NB4 (cell line): ENCODE measurements around the gene RFX4.
"Not testable (repeated sequence)": the region's sequence is repeated elsewhere in the genome, so short reads cannot be mapped to it uniquely, and the experiment has no call there.

ENCODE experiments used
- DNase-seq: peaks from one replicate; pipeline ENCODE4 v3.0.0; 2010; ENCODE audit warnings: low read depth
- H3K4me3 ChIP-seq: one replicate; pipeline ENCODE4 v1.5.1; 2011; ENCODE audit warnings: mild to moderate bottlenecking, low read depth, low read length, moderate library complexity
- MYC ChIP-seq: IDR thresholded peaks from 2 replicates; pipeline ENCODE4 v1.6.1; 2011; ENCODE audit warnings: low read depth, low read length
- POLR2A ChIP-seq: IDR thresholded peaks from 2 replicates; pipeline ENCODE4 v1.6.1; 2011; ENCODE audit warnings: mild to moderate bottlenecking; ENCODE audit not compliant: insufficient read length; ENCODE audit errors: extremely low read depth
- TF ChIP-seq, protein P1 (sequence below): IDR thresholded peaks from 2 replicates; pipeline ENCODE4 v1.6.1; 2011; ENCODE audit warnings: low read depth, low read length
- TF ChIP-seq, protein P2 (sequence below): IDR thresholded peaks from one replicate; pipeline ENCODE4 v1.5.1; 2012; ENCODE audit warnings: low read depth, low read length

The RFX4 gene

DNA sequence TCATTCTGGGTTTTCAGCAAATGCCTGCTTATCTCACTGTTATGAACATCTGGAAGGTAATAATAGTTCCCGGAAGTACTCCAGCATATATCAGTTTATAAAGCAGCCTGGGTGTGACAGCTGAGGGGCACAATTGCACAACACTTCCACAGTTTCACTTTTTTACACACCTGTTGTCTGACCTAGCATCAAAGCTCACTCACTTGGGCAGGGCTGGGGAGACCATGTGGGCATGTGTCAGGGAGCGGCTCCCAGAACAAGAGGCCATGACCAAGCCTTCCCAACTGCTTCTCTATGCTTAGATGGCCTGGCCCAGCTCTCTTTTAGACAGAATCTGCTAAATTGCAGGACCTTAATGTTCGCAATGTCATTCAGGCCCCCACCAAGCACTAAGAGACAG, 140.6 kb downstream of the RFX4 start:
- no peak for DNase-seq
- no peak overlapping the region for H3K4me3 ChIP-seq
- TF ChIP-seq, protein P1, sequence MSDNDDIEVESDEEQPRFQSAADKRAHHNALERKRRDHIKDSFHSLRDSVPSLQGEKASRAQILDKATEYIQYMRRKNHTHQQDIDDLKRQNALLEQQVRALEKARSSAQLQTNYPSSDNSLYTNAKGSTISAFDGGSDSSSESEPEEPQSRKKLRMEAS: no peak
- TF ChIP-seq, protein P2, sequence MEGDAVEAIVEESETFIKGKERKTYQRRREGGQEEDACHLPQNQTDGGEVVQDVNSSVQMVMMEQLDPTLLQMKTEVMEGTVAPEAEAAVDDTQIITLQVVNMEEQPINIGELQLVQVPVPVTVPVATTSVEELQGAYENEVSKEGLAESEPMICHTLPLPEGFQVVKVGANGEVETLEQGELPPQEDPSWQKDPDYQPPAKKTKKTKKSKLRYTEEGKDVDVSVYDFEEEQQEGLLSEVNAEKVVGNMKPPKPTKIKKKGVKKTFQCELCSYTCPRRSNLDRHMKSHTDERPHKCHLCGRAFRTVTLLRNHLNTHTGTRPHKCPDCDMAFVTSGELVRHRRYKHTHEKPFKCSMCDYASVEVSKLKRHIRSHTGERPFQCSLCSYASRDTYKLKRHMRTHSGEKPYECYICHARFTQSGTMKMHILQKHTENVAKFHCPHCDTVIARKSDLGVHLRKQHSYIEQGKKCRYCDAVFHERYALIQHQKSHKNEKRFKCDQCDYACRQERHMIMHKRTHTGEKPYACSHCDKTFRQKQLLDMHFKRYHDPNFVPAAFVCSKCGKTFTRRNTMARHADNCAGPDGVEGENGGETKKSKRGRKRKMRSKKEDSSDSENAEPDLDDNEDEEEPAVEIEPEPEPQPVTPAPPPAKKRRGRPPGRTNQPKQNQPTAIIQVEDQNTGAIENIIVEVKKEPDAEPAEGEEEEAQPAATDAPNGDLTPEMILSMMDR: no peak
- no peak for TF ChIP-seq POLR2A
- TF ChIP-seq MYC: no peak

DNA sequence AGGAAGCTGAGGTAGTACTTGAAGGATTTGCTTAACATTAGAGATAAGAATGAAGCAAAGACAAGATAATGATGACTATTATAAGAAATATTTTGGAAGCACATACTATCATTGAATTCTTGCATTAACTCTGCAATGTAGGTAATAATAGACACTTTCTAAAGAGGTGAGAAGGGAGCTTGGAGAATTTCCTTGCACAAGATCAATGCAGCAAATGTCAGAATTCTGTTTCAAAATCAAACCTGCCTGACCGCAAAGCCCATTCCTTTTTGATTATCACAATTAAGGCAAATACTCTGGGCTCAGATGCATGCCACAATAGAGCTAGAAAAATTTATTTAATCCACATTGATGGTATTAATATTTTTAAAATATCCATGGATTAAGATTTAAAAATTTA, 141.3 kb downstream of the RFX4 start:
- TF ChIP-seq POLR2A (no peak), MYC (no peak)
- TF ChIP-seq, protein P1: no peak
- TF ChIP-seq, protein P2: no peak
- no peak overlapping the region for H3K4me3 ChIP-seq

DNA sequence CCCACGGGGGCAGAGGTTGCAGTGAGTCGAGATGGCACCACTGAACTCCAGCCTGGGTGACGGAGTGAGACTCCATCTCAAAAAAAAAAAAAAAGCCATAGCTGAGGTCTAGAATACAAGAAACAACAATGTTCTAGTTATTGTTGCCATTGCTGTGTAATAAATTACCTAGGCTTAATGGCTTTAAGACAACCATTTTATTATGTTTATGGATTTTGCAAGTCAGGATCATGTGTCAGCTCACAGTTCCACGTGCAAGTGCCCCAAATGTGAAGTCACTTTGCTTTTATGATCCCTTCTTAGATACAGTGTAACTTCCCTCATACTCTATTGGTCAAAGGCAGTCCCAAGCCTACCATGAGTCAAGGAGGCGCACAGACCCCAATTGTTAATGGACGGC, 142.1 kb downstream of the RFX4 start:
- no peak for DNase-seq
- TF ChIP-seq POLR2A (no peak), MYC (no peak)
- TF ChIP-seq, protein P1: no peak
- TF ChIP-seq, protein P2: no peak
- H3K4me3 ChIP-seq: no peak overlapping the region

More for the DNA sequence above, 141.3 kb downstream of the RFX4 start:
- DNase-seq: no peak

DNA sequence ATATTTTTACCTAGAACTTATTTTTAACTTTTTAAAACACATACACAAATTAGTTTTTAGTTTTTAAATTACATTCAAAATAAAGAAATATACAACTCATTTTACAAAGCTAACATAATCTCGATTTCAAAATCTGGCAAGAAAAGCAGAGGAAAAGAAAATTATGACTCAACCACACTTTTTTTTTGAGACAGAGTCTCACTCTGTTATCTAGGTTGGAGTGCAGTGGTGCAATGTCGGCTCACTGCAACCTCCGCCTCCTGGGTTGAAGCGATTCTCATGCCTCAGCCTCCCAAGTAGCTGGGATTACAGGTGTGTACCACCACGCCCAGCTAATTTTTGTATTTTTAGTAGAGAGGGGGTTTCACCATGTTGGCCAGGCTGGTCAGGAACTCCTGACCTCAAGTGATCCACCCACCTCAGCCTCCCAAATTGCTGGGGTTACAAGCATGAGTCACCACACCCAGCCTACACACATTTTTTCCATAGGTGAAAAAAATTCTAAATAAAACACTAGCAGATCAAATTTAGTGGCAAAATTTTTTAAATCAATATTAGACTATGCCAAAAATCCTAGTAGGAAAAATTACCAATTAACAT, 143.9 kb downstream of the RFX4 start:
- not testable (repeated sequence) for DNase-seq, H3K4me3 ChIP-seq

DNA sequence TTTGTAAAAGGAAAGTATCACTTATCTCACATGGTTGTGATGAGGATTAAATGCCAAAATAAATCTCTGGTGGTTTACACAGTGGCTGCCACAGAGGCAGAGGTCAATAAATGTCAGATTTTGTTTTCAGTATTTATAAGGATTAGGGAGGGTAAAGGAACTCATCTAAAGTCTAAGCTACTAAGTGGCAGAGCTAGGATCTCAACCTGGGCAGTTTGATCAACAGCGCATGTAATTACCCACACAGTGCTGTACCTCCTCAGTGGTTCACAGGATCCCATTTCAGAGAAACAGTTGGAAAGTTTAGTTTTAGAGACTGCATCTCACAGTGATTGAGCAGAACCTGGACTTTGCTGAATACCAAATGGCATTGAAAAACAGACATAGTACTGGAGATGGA, 146.8 kb downstream of the RFX4 start:
- DNase-seq: no peak
- TF ChIP-seq POLR2A (no peak), MYC (no peak)
- TF ChIP-seq, protein P2: no peak
- TF ChIP-seq, protein P1: no peak
- no peak overlapping the region for H3K4me3 ChIP-seq

DNA sequence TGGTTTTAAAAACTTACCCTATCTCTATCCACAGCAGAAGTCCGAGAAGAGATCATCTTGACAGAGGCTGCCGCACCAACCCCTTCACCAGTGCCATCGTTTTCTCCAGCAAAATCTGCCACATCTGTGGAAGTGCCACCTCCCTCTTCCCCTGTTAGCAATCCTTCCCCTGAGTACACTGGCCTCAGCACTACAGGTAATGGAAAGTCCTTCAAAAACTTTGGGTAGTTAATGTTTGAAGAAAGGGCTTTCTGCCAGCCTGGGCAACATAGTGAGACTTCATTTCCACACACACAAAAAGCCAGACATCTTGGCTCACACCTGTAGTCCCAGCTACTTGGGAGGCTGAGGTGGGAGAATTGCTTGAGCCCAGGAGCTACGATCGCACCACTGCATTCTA, 150.1 kb downstream of the RFX4 start:
- DNase-seq: no peak
- TF ChIP-seq POLR2A (no peak), MYC (no peak)
- TF ChIP-seq, protein P2: no peak
- TF ChIP-seq, protein P1: no peak

More for the DNA sequence above, 150.1 kb downstream of the RFX4 start:
- no peak overlapping the region for H3K4me3 ChIP-seq
